Cerebellar nuclear complex (tissue), 1 donor: ENCODE results near the gene METTL25B.
"Not testable (repeated sequence)": the region's sequence is repeated elsewhere in the genome, so short reads cannot be mapped to it uniquely, and the experiment has no call there.

Experiments used
- DNase-seq, 2 experiments: peaks; one replicate each; lab custom pipeline; 2025; lab: John Stamatoyannopoulos, UW

The METTL25B gene

GRCh38 chr1:156748670-156749418 is 20.6 kb downstream of the METTL25B start:
- DNase-seq: no peak

GRCh38 chr1:156749419-156750118 is 21.3 kb downstream of the METTL25B start:
- no peak for DNase-seq

- no peak for DNase-seq
Measured at GRCh38 chr1:156750191-156750672, 22.0 kb downstream of the METTL25B start.

- no peak for DNase-seq
Measured at GRCh38 chr1:156750711-156751450, 22.6 kb downstream of the METTL25B start.

GRCh38 chr1:156751451-156751756 is 23.1 kb downstream of the METTL25B start, which contains the start of gene HDGF:
Gene HDGF, minus strand, starts transcription at chr1:156751675. Its CDS starts 246 bp downstream, at chr1:156751429.
- DNase-seq: no peak

DNA sequence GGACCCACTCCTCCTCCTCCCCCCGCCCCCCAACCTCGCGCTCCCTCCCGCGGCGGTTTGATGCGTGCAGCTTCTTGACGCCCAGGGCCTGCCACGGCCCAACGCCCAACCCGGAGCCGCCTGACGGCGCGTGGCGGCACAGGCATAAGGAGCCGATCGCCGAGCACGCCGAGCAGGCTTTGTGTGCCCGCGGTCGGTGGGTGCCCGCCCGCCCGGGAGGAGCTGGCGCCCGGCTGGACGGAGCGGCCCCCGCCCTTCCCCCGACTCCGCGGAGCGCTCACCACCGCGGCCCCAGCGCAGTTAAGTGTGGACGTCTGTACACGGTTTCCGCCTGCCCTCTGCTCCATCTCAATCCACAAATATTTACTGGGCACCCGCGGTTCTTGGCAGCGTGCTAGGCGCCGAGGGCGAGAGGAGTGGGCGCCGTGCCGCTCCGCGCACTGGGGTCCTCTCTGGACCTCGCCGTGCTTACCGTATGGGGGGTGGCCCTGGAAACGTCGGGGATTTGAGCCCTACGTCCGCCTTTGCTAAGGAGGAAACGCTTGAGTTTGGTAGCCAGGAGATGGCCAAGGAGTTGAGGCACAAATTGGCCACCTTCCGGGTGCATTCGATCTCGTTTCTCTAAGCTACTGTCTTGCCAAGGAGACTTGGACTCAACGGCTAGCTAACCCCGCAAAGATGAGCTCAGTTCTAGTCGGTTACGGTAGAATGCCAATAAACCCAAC is 23.6 kb downstream of the METTL25B start:
- DNase-seq: peak; percentile 75 to 82

GRCh38 chr1:156752843-156753482 is 24.7 kb downstream of the METTL25B start:
- DNase-seq: no peak

GRCh38 chr1:156754219-156754618 is 25.9 kb downstream of the METTL25B start:
- DNase-seq: no peak

DNA sequence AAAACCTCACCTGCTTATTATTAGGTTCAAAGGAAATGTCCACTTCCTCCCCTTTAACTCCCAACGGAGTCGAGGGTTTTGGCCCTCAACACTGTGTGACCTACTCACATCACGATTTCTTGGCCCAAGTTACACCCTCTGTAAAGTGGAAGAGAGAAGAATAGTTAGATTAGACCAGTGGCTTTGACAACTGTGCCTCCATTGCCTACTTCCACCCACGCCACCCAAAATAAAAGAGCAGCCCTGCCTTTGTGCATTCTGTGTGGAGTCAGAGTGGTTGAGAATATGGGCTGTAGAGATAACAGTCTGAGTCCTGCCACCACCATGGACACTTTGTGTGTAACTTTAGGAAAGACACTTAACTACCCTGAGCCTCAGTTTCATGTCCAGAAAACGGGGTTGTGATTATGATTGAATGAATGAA is 27.3 kb downstream of the METTL25B start:
- DNase-seq: no peak

DNA sequence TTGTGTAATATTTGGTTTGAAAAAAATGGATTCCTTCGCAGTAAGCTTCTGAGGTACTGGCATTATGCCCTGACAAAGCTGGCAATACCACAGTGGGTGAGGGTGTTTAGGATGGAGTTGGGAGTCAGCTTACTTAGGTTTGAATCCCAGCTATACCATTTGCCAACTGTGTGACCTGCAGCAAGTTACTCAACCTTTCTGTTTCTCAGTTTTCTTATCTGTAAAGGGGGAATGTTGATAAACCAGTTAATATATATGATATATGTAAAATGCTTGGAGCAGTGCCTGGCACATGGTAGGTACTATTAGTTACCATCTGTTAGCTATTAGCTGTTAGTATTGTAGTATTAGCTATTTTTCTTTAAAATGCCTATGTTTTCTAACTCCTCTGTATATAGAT is 28.1 kb downstream of the METTL25B start:
- no peak for DNase-seq

DNA sequence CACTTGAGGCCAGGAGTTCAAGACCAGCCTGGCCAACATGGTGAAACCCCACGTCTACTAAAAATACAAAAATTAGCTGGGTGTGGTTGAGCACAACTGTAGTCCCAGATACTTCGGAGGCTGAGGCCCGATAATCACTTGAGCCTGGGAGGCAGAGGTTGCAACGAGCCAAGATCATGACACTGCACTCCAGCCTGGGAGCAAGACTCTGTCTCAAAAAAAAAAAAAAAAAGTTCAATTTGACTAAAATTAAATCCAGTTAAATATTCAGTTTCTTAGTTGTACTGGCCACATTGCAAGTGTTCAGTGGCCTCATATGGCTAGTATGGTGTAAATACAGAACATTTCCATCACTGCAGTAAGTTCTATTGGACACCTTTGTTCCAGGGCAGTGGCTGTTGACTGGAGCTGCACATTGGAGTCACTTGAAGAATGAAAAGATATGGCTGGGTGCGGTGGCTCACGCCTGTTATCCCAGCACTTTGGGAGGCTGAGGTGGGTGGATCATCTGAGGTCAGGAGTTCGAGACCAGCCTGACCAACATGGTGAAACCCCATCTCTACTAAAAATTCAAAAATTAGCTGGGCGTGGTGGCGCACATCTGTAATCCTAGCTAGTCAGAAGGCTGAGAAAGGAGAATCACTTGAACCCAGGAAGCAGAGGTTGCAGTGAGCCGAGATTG is 29.4 kb downstream of the METTL25B start:
- DNase-seq: not testable (repeated sequence)

- peak in 1 of 2 experiments; percentile 45 for DNase-seq
Measured at GRCh38 chr1:156760092-156760795, 32.0 kb downstream of the METTL25B start.

DNA sequence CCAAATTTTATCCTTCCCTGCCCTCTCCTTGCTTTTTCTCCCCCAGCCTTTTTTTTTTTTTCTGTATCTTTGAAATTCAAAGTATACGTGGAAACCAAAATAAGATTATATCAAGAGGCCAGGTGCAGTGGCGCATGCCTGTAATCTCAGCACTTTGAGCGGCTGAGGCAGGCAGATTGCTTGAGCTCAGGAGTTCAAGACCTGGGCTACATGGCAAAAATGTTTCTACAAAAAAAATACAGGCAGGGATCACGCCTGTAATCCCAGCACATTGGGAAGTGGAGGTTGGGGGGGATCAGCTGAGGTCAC is 32.5 kb downstream of the METTL25B start:
- DNase-seq: no peak

DNA sequence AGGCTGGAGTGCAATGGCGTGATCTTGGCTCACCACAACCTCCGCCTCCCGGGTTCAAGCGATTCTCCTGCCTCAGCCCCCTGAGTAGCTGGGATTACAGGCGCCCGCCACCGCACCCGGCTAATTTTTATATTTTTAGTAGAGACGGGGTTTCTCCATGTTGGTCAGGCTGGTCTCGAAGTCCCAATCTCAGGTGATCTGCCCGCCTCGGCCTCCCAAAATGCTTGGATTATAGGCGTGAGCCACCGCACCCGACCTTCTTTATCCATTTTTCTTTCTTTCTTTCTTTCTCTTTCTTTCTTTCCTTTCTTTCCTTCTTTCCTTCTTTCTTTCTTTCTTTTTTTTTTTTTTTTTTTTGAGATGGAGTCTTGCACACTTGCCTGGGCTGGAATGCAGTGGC is 36.9 kb downstream of the METTL25B start:
- DNase-seq: not testable (repeated sequence)

DNA sequence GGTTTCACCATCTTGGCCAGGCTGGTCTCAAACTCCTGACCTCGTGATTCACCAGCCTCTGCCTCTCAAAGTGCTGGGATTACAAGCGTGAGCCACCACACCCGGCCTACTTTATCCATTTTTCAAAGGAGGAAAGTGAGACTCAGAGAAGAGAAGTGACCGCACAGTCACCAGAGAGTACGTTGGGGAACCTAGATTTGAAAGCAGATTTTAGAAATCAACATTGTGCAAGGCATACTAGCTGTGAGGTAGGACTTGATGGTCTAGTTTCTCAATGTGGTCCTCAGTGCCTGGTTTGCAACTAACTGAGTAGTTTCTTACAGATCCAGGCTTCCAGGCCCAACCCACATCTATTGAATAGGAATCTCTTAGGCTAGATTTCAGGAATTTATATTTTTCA is 37.4 kb downstream of the METTL25B start:
- DNase-seq: no peak

GRCh38 chr1:156766298-156767100 is 38.2 kb downstream of the METTL25B start:
- DNase-seq: no peak

GRCh38 chr1:156767101-156767878 is 39.0 kb downstream of the METTL25B start, which contains the start of gene PRCC:
Gene PRCC, plus strand, starts transcription at chr1:156767535. Its CDS starts 237 bp downstream, at chr1:156767772.
- DNase-seq: peak; percentile 100

- DNase-seq: no peak
Measured at GRCh38 chr1:156767879-156768604, 39.8 kb downstream of the METTL25B start.
